HepG2 (cell line): ENCODE data around the gene COL5A1. TPM values are rescaled to one million over a fixed set of nuclear protein-coding genes. Genes with fewer than 3 reads are reported as not detected.

Experiments
- ATAC-seq: fragments of 200-7000 bp; cut with Tn5 transposase; 3 replicates; pipeline ENCODE4 v1.9.1; 2020; ENCODE audit warnings: mild to moderate bottlenecking, moderate library complexity
- BruUV-seq: library from RNA; stranded (reverse); fragments of 400-500 nt; replicated peaks from 2 replicates; lab custom pipeline; 2021; lab: Mats Ljungman, UMichigan
- CTCF ChIA-PET: fragments of 300-600 bp; formaldehyde crosslinking; extraction: SDS; loops from one replicate; lab custom pipeline; 2021; ENCODE audit warnings: low total read pairs, inconsistent platforms, low intra/inter-chr PET ratio; lab: Yijun Ruan, JAX
- POLR2A ChIA-PET: fragments of 350-600 bp; sonication (Branson Sonifier 250); formaldehyde crosslinking; loops from one replicate; lab custom pipeline; 2020; ENCODE audit warnings: antibody characterized with exemption, inconsistent platforms; lab: Yijun Ruan, JAX
- DNase-seq: peaks from one replicate; pipeline ENCODE4 v3.0.0-alpha.2; 2015; ENCODE audit warnings: low spot score
- FAIRE-seq: peaks from 3 replicates; lab custom pipeline; 2011; peaks lifted over from hg19 to GRCh38; lab: Jason Lieb, UNC
- H2AFZ ChIP-seq: one replicate; pipeline ENCODE4 v1.6.1; 2011; ENCODE audit warnings: low read length, inconsistent platforms
- H3K27ac ChIP-seq: fragments of 300-600 bp; 3 replicates; pipeline ENCODE4 v1.8.0; 2011; ENCODE audit warnings: mixed run types, mild to moderate bottlenecking, mixed read lengths, low read length, inconsistent platforms; ENCODE audit not compliant: insufficient read depth; ENCODE audit errors: extremely low read length
- H3K27me3 ChIP-seq, 2 experiments: fragments of 200-600 bp in 1 of 2; 2 replicates in 1 of 2; 3 replicates in 1 of 2; pipeline versions ENCODE4 v1.6.0 to v1.8.0; 2011; ENCODE audit warnings: low read length in 2 of 2, mild to moderate bottlenecking in 2 of 2, moderate library complexity in 2 of 2, inconsistent platforms in 1 of 2; ENCODE audit not compliant: insufficient read depth in 2 of 2, control insufficient read depth in 1 of 2
- H3K36me3 ChIP-seq, 2 experiments: fragments of 200-600 bp in 1 of 2; replicated peaks in 1 of 2; 2 replicates in 1 of 2; 3 replicates in 1 of 2; pipeline versions ENCODE4 v1.5.1 to v1.8.0; 2011; ENCODE audit warnings: low read length in 2 of 2, inconsistent platforms in 1 of 2; ENCODE audit not compliant: insufficient read depth in 2 of 2, control insufficient read depth in 1 of 2
- H3K4me1 ChIP-seq: 2 replicates; pipeline ENCODE4 v1.5.1; 2012; ENCODE audit warnings: low read length, inconsistent platforms; ENCODE audit not compliant: insufficient read depth
- H3K4me2 ChIP-seq: 2 replicates; pipeline ENCODE4 v1.6.0; 2011; ENCODE audit warnings: low read depth, low read length, inconsistent platforms
- H3K4me3 ChIP-seq, 3 experiments: fragments of 200-600 bp in 1 of 3; sonication (generic), shearing (Covaris generic) in 1 of 3; replicated peaks in 1 of 3; 2 replicates each; pipeline ENCODE4 v1.5.1; 2011 to 2016; ENCODE audit warnings: low read length in 3 of 3, inconsistent platforms in 2 of 3, low read depth in 2 of 3, mild to moderate bottlenecking in 2 of 3, control low read depth in 1 of 3, mixed read lengths in 1 of 3; ENCODE audit not compliant: insufficient read depth in 1 of 3
- H3K79me2 ChIP-seq: one replicate; pipeline ENCODE4 v1.6.1; 2011; ENCODE audit warnings: low read length, inconsistent platforms; ENCODE audit not compliant: insufficient read depth
- H3K9ac ChIP-seq: 2 replicates; pipeline ENCODE4 v1.6.0; 2011; ENCODE audit warnings: mild to moderate bottlenecking, low read depth, low read length, inconsistent platforms; ENCODE audit not compliant: insufficient read depth
- H3K9me3 ChIP-seq: 2 replicates; pipeline ENCODE4 v1.5.1; 2012; ENCODE audit warnings: mild to moderate bottlenecking, low read length
- H4K20me1 ChIP-seq: 2 replicates; pipeline ENCODE4 v1.6.0; 2011; ENCODE audit warnings: inconsistent platforms, mild to moderate bottlenecking, low read length, moderate library complexity; ENCODE audit not compliant: insufficient read depth
- ARID2 ChIP-seq: sonication (generic); formaldehyde crosslinking; IDR thresholded peaks from 2 replicates; pipeline ENCODE4 v1.8.1; 2022; ENCODE audit warnings: mild to moderate bottlenecking, missing genetic modification reagents, borderline replicate concordance
- ARNT2 ChIP-seq: sonication (generic); formaldehyde crosslinking; IDR thresholded peaks from 2 replicates; pipeline ENCODE4 v1.8.0; 2022; ENCODE audit warnings: mild to moderate bottlenecking, low read depth, missing genetic modification reagents, moderate library complexity
- HIVEP1 ChIP-seq: sonication (generic); formaldehyde crosslinking; IDR thresholded peaks from 2 replicates; pipeline ENCODE4 v1.4.0; 2020; ENCODE audit warnings: mild to moderate bottlenecking, missing genetic modification reagents
- HOXA9 ChIP-seq: sonication (generic); formaldehyde crosslinking; IDR thresholded peaks from 2 replicates; pipeline ENCODE4 v1.8.1; 2022; ENCODE audit warnings: missing genetic modification reagents, mild to moderate bottlenecking, moderate library complexity, borderline replicate concordance
- POLR2AphosphoS5 ChIP-seq: IDR thresholded peaks from 2 replicates; pipeline ENCODE4 v1.6.1; 2012; ENCODE audit warnings: low read depth, low read length
- STAT5B ChIP-seq: sonication (generic); formaldehyde crosslinking; IDR thresholded peaks from 2 replicates; pipeline ENCODE4 v1.4.0; 2020; ENCODE audit warnings: missing genetic modification reagents
- ZBTB3 ChIP-seq: sonication (generic); formaldehyde crosslinking; IDR thresholded peaks from 2 replicates; pipeline ENCODE4 v1.4.0; 2020; ENCODE audit warnings: low read depth, mild to moderate bottlenecking, moderate library complexity, missing genetic modification reagents, borderline replicate concordance
- ZNF180 ChIP-seq: sonication (generic); formaldehyde crosslinking; IDR thresholded peaks from 2 replicates; pipeline ENCODE4 v1.4.0; 2020; ENCODE audit warnings: low read depth, missing genetic modification reagents, borderline replicate concordance
- ZSCAN25 ChIP-seq: sonication (generic); formaldehyde crosslinking; IDR thresholded peaks from 2 replicates; pipeline ENCODE4 v1.8.0; 2022; ENCODE audit warnings: mild to moderate bottlenecking, missing genetic modification reagents
- WGBS: methylation state at CpG from one replicate; pipeline ENCODE4 v1.1.6; 2017; ENCODE audit warnings: low lambda C conversion rate; 5-methylcytosine and 5-hydroxymethylcytosine counted together
- in situ Hi-C: cut with HindIII; loops from 2 replicates; pipeline ENCODE4 v1.10.0; 2017; ENCODE audit warnings: low pct_unique_long_range_greater_than_20kb; ENCODE audit not compliant: extremely low pct_ligation_motif_present
- intact Hi-C: fragments of 100-400 bp; cut with micrococcal nuclease; formaldehyde crosslinking; loops from one replicate; pipeline ENCODE4 v1.10.0; 2022; ENCODE audit not compliant: unreplicated experiment
- polyA plus RNA-seq, 8 experiments: library from polyadenylated mRNA; depleted of rRNA in 3 of 8; stranded (reverse) in 7 of 8; unstranded in 1 of 8; fragments of >200 nt; fragmentation: Illumina TruSeq in 4 of 8; extraction: Trizol in 4 of 8; gene quantifications; 2 replicates each; pipeline versions ENCODE4 v1.2.1 to v1.2.3, GENCODE V29; 2011 to 2016; ENCODE audit warnings: low read depth in 4 of 8, missing spikeins in 1 of 8, mixed read lengths in 1 of 8; ENCODE audit not compliant: insufficient read depth in 1 of 8
- total RNA-seq, 5 experiments: library from RNA; depleted of rRNA; stranded (reverse); fragments of >200 nt; fragmentation: Illumina TruSeq; extraction: Trizol; gene quantifications; 2 replicates each; pipeline ENCODE4 v1.2.3, GENCODE V29; 2016; ENCODE audit warnings: low read depth in 1 of 5
- TF ChIP-seq, protein P1 (sequence below): fragments of 450-650 bp; IDR thresholded peaks from 2 replicates; pipeline ENCODE4 v1.6.1; 2017
- TF ChIP-seq, protein P2 (sequence below): sonication (generic); formaldehyde crosslinking; IDR thresholded peaks from 2 replicates; pipeline ENCODE4 v1.5.1; 2020; ENCODE audit warnings: missing genetic modification reagents, mild to moderate bottlenecking, borderline replicate concordance
- TF ChIP-seq, protein P3 (sequence below): fragments of 450-650 bp; IDR thresholded peaks from 2 replicates; pipeline ENCODE4 v1.6.1; 2016

Gene COL5A1
- total and polyA plus RNA-seq, 2 of the 13 experiments (the other 11 are each of a cell fraction or from before 2014, with no cell fraction given) = not detected

DNA sequence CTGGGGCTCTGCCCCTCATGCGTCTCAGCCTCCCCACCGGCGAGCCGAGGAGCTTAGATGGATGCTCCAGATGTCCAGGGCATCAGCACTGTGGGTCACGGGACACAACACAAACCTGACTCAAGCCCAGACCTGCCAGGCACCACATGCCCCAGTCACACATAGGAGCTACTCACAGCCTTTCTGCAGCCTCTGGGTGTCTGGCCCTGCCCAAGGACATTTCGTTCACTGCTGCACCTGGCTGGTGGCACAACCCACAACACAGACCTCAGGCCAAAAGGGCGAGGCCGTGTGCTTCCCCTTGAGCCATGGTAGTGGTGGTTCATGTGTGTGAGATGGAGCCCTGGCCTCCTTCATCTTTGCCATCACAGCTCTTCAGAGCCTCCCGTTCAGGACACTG is 149.4 kb downstream of the COL5A1 start:
- CTCF ChIA-PET = no interaction called here

DNA sequence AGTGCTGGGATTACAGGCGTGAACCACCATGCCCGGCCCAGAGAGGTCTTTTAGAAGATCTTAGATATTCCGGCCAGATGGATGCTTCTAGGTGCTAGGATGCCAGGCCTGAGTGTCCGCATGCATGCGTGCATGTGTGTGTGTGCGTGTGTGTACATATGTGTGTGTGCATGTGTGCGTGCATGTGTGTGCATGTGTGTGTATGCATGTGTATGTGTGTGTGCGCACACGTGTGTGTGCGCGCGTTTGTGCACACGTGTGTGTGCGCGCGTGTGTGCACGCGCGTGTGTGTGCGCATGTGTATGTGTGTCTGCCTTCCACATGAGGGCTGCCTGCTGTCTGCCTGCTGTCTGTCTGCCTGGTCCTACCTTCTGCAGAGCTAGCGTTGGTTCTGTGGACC is 151.0 kb downstream of the COL5A1 start:
- H2AFZ ChIP-seq = no peak overlapping the region
- intact Hi-C loops = no loop called here
- POLR2A ChIA-PET = no interaction called here

More for the DNA sequence above, 149.4 kb downstream of the COL5A1 start:
- Histone ChIP-seq H3K4me3 (no peak overlapping the region), H3K36me3 (no peaks in the 10 kb centered on the region), H3K9ac (no peak overlapping the region), H3K4me1 (no peaks in the 10 kb centered on the region), H3K4me2 (no peak overlapping the region), H3K9me3 (no peaks in the 10 kb centered on the region), H2AFZ (no peak overlapping the region), H3K27ac (no peak overlapping the region), H3K27me3 (peaks cover 8 to 47% of the 10 kb centered on the region in 2 experiments; a peak in 4 of 5 replicates), H4K20me1 (no peaks in the 10 kb centered on the region), H3K79me2 (no peaks in the 10 kb centered on the region)
- WGBS = 0% methylated on average over 3 of the region's 9 CpGs
- intact Hi-C loops = no loop called here
- FAIRE-seq = no peak
- no peak for ATAC-seq
- TF ChIP-seq, protein P1, sequence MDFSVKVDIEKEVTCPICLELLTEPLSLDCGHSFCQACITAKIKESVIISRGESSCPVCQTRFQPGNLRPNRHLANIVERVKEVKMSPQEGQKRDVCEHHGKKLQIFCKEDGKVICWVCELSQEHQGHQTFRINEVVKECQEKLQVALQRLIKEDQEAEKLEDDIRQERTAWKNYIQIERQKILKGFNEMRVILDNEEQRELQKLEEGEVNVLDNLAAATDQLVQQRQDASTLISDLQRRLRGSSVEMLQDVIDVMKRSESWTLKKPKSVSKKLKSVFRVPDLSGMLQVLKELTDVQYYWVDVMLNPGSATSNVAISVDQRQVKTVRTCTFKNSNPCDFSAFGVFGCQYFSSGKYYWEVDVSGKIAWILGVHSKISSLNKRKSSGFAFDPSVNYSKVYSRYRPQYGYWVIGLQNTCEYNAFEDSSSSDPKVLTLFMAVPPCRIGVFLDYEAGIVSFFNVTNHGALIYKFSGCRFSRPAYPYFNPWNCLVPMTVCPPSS = no peak
- TF ChIP-seq ARNT2 (CRISPR knock-in tag) (no peak), STAT5B (no peak), ZSCAN25 (CRISPR knock-in tag) (no peak), ARID2 (no peak), ZBTB3 (CRISPR knock-in tag) (no peak)
- in situ Hi-C loops = no loop called here
- POLR2A ChIA-PET = no interaction called here
- DNase-seq = no peak
- BruUV-seq = no TSS peak

More for the DNA sequence above, 151.0 kb downstream of the COL5A1 start:
- H3K27ac ChIP-seq = no peak overlapping the region
- no peaks in the 10 kb centered on the region for H4K20me1 ChIP-seq
- no peak overlapping the region for H3K4me3 ChIP-seq
- FAIRE-seq = no peak
- H3K27me3 ChIP-seq = peaks cover 5 to 45% of the 10 kb centered on the region in 2 experiments; a peak in 4 of 5 replicates
- H3K79me2 ChIP-seq = no peaks in the 10 kb centered on the region
- no peak overlapping the region for H3K9ac ChIP-seq
- H3K4me2 ChIP-seq = no peak overlapping the region
- H3K9me3 ChIP-seq = no peaks in the 10 kb centered on the region
- BruUV-seq = no TSS peak
- DNase-seq = no peak
- TF ChIP-seq HOXA9 (CRISPR knock-in tag) (no peak), POLR2AphosphoS5 (no peak), HIVEP1 (CRISPR knock-in tag) (no peak), ZNF180 (no peak)
- TF ChIP-seq, protein P2, sequence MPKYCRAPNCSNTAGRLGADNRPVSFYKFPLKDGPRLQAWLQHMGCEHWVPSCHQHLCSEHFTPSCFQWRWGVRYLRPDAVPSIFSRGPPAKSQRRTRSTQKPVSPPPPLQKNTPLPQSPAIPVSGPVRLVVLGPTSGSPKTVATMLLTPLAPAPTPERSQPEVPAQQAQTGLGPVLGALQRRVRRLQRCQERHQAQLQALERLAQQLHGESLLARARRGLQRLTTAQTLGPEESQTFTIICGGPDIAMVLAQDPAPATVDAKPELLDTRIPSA (CRISPR knock-in tag) = no peak
- TF ChIP-seq, protein P3, sequence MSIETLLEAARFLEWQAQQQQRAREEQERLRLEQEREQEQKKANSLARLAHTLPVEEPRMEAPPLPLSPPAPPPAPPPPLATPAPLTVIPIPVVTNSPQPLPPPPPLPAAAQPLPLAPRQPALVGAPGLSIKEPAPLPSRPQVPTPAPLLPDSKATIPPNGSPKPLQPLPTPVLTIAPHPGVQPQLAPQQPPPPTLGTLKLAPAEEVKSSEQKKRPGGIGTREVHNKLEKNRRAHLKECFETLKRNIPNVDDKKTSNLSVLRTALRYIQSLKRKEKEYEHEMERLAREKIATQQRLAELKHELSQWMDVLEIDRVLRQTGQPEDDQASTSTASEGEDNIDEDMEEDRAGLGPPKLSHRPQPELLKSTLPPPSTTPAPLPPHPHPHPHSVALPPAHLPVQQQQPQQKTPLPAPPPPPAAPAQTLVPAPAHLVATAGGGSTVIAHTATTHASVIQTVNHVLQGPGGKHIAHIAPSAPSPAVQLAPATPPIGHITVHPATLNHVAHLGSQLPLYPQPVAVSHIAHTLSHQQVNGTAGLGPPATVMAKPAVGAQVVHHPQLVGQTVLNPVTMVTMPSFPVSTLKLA = peak; percentile 56; the same call in 1 of the 2 replicates
- no peaks in the 10 kb centered on the region for H3K36me3 ChIP-seq
- no peak for ATAC-seq
- WGBS = 75% methylated on average over 17 of the region's 21 CpGs
- in situ Hi-C loops = no loop called here
- no peaks in the 10 kb centered on the region for H3K4me1 ChIP-seq
- CTCF ChIA-PET = no interaction called here
